ENCODE measurements around the gene BLACAT1. TPM values are rescaled to one million over a fixed set of nuclear protein-coding genes. Genes with fewer than 3 reads are reported as not detected.
"Not testable (repeated sequence)": the region's sequence is repeated elsewhere in the genome, so short reads cannot be mapped to it uniquely, and the experiment has no call there.

BLACAT1 gene
- total RNA-seq, 1 experiment from 2014 or later = 6.7 TPM

DNA sequence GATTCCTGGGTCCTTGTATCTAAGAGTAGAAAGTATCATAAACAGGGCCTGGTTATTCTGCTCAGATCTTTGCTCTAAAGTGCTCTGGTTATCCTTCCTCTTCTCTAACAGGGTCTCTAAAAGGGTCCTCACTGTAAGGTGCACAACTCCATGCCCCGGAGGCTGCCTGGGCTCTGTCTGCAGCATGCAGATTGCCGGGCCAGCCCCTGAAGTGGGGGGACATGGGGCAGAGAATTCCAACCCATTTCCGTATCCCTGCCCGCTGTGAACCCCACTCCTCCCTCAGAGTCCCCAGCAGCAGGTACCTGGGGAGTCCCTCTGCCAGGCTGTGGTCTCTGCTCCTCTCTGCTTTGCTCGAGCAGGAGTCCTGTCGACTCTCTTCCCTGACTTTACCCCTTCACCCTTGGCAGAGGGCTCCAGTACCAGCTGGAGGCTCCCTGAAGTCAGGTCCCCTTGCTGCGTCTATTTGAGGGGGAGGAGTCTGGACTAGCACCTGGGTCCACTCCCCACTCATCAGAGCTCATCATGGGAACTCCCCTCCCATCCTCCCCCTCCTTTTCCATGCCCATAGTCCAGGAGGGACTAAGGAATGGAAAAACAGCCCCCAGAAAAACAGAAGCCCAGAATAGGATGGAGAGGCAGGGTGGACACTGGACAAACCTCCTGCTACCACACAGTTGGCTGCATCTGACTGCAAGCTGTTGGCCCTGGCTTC, 12.1 kb downstream of the BLACAT1 start:
- DNase-seq = peak; percentile 50
- peaks cover 3% of the 10 kb centered on the region; the same call in 1 of the 2 replicates for H3K27me3 ChIP-seq (ENCODE audit: control insufficient read depth, insufficient read depth, low read length)
- no peak overlapping the region for H3K4me3 ChIP-seq (ENCODE audit: insufficient read depth, low read depth, low read length)
- H3K36me3 ChIP-seq (replicated peaks; ENCODE audit: control insufficient read depth, insufficient read depth, low read length) = no peaks in the 10 kb centered on the region

DNA sequence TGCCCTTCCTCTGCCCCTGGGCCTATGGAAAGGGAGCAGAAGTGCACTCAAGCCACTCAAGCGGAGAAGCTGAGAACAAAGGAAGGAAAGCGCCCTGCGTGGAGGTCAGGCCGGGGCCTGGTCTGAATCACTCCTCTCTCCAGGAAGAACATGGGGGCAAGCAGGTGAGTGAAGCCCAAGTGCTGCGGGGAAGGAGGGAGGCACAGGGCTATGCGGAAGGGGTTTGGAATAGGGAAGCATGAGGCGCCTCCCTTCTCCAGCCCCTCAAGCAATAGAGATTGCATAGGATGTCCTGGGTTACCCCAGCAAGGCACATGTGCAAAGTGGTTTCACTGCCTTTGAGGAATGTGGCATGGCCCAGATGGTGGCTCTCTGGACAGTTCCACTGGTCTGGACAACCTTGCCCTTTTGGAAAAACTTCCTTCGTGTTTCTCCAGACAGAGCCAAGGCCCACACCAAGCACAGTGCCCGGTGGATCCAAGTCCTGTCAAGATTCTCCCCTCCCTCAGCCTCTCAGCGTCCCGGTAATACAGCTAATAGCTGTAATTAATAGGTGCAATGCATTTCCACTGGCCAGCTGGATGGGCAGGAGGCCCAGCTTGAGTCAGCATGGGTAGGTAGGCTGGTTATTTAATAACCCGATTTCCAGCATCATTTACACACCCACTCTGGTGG, 13.7 kb downstream of the BLACAT1 start:
- DNase-seq = peak; percentile 42
- no peak overlapping the region for H3K4me3 ChIP-seq (ENCODE audit: insufficient read depth, low read depth, low read length)

DNA sequence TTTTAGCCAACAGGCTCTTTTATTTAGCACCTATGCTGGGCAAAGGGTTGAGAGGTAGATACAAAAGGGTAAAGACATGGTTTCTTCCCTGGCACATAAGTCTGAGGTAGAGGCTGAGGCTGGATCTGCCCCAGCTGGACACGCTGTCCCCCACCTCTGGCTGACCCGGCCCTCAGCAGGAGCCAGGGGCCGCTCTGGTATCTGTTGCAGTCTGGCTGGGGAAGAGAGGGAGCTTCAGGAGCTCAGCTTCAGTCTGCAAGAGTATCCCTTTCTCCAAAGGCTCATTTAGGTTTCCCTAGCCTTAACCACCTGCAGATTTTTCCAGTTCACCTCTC, 14.2 kb downstream of the BLACAT1 start:
- peak; percentile 57 for DNase-seq
- Histone ChIP-seq H3K4me3 (ENCODE audit: insufficient read depth, low read depth, low read length) (no peak overlapping the region), H3K27me3 (ENCODE audit: control insufficient read depth, insufficient read depth, low read length) (no peaks in the 10 kb centered on the region), H3K36me3 (replicated peaks; ENCODE audit: control insufficient read depth, insufficient read depth, low read length) (no peaks in the 10 kb centered on the region)

More for the DNA sequence above, 13.7 kb downstream of the BLACAT1 start:
- H3K36me3 ChIP-seq (replicated peaks; ENCODE audit: control insufficient read depth, insufficient read depth, low read length) = no peaks in the 10 kb centered on the region
- H3K27me3 ChIP-seq (ENCODE audit: control insufficient read depth, insufficient read depth, low read length) = no peaks in the 10 kb centered on the region

DNA sequence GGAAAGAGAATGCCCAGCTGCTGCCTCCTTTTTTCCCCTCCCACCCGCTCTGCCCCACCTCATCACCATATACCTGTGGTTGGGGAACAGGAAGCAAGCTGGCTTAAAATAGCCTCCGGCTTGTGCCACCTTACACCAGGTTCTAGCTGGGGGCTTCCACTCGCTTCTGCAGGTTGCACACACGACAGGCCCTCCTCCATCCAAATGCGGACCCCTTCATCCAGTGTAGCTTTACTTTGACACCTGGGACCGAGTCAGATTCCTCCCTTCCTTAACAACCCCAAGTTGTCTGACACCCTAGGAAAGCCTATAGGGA, 14.6 kb downstream of the BLACAT1 start:
- H3K36me3 ChIP-seq (replicated peaks; ENCODE audit: control insufficient read depth, insufficient read depth, low read length) = no peaks in the 10 kb centered on the region
- no peak for DNase-seq
- H3K4me3 ChIP-seq (ENCODE audit: insufficient read depth, low read depth, low read length) = no peak overlapping the region
- no peaks in the 10 kb centered on the region for H3K27me3 ChIP-seq (ENCODE audit: control insufficient read depth, insufficient read depth, low read length)

DNA sequence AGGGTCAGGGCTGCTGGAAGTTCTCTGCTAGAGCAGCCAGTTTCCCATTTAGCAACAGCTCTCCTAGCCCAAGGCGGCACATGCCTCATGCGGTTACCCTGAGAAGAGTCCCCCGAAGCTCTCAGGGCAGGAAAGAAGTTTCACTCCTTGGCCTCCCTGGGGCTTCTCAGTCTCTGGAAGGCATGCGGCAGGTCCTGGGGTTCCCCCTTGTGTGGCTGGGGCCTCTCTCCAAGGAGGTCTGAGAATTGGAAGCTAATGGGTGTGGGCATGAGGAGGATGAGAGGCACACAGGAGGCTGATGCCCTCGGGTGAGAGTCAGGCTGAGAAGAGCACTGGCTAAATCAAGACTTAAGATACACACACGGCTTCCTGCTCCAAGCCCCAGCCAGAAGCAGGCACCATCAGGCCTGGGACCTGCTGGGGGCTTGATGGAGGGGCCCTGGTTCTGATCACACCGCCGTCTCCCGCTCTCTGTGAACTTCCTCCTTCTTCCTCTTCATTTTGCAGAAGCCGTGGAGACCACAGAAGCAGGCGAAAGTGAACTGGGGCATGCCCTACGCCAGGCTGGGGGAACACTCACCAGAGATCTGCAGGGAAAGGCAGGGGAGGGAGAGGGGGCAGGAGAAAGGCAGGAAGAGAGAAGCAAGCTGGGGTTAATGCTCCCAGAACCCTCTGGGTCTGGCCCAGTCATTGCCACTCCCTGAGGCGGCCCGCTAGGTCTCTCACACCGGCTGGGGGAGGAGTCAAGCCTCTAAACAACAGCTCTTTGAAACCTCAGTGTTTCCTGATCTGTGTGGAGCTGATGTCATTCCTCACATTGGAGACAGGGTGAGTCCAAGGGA, 15.1 kb downstream of the BLACAT1 start:
- H3K36me3 ChIP-seq (replicated peaks; ENCODE audit: control insufficient read depth, insufficient read depth, low read length) = no peaks in the 10 kb centered on the region
- H3K4me3 ChIP-seq (ENCODE audit: insufficient read depth, low read depth, low read length) = no peak overlapping the region
- peak; percentile 82 for DNase-seq
- H3K27me3 ChIP-seq (ENCODE audit: control insufficient read depth, insufficient read depth, low read length) = no peaks in the 10 kb centered on the region

DNA sequence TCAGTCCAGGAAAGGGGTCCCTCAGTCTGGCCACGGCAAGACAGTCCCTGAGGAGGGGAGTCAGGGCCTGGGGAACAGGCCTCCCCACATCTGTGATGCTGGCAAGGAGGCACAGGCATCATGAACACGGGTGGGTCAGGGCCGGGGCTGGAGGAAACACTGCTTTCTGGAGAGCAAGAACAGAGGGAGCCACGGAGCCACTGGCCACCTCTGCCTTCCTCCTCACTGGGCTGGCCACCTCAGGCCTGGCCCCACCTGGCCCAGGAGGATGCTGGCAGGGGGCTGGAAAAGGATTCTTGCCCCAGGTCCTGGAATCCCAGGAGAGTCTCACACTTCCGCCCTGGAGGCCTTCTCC, 15.7 kb downstream of the BLACAT1 start:
- H3K36me3 ChIP-seq (replicated peaks; ENCODE audit: control insufficient read depth, insufficient read depth, low read length) = no peaks in the 10 kb centered on the region
- DNase-seq = peak; percentile 43
- H3K4me3 ChIP-seq (ENCODE audit: insufficient read depth, low read depth, low read length) = no peak overlapping the region
- no peaks in the 10 kb centered on the region for H3K27me3 ChIP-seq (ENCODE audit: control insufficient read depth, insufficient read depth, low read length)

DNA sequence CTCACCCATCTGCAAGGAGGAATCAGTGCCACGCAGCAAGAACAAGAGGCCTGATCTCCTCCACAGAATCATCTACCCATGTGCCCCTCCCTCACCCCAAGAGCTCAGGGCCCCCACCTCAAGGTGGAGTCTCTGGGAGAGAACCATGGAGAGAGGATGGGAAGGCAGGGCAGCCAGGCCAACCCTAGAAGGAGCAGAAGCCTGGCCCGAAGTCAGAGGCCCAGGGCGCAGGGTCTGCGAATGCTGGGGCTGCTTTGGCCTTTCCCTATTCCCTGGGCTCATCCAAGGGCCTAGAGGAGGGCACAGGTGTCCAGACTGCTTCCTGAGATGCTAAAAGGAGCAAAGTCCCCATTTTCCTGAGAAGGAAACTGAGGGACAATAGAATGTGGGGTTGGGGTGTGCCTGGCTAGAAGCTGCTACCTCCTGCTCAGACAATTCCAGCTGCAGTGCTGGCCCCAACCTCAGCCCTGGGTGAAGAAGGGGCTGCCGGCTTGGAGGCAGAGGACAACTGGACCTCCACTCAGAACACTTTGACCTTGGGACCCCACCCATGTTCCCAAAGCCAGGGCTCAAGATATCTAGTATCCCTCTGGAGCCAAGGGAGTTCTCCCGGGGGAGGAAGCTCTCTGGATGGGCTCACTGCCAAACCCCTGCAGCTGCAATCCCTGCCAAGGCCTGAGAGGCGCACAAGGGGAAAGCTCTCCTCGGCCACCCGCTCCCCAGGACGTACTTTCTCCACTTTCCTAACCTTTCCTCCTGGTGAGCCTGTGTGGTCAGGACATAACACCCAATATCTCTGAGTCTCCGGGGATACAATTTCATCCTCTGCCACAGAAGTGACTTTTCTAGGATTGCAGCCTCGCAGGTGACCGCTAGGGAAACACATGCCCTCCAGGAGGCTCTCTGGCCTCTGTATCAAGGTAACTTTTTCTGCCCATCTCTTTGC, 17.4 kb downstream of the BLACAT1 start:
- DNase-seq = peak; percentile 76
- Histone ChIP-seq H3K27me3 (ENCODE audit: control insufficient read depth, insufficient read depth, low read length) (no peaks in the 10 kb centered on the region), H3K4me3 (ENCODE audit: insufficient read depth, low read depth, low read length) (no peak overlapping the region), H3K36me3 (replicated peaks; ENCODE audit: control insufficient read depth, insufficient read depth, low read length) (no peaks in the 10 kb centered on the region)

DNA sequence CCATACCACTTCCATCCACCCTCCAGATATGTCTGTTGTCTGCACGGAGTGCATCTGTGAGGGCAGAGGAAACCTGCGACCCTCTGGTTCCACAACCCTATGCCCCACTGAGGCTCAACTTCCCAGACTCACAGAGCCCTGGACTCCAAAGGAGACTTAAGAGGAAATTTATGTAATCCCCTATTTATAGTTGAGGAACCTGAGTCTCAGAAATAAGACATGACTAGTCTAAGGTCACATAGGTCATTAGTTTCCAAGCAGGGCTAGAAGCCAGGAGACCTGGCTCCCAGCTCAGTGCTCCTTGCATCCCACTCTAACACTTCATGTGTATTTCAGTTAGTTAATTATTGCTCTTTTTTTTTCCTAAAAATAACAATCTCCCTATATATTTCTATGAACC, 18.3 kb downstream of the BLACAT1 start:
- Histone ChIP-seq H3K27me3 (ENCODE audit: control insufficient read depth, insufficient read depth, low read length) (no peaks in the 10 kb centered on the region), H3K36me3 (replicated peaks; ENCODE audit: control insufficient read depth, insufficient read depth, low read length) (no peaks in the 10 kb centered on the region), H3K4me3 (ENCODE audit: insufficient read depth, low read depth, low read length) (no peak overlapping the region)
- DNase-seq = no peak

DNA sequence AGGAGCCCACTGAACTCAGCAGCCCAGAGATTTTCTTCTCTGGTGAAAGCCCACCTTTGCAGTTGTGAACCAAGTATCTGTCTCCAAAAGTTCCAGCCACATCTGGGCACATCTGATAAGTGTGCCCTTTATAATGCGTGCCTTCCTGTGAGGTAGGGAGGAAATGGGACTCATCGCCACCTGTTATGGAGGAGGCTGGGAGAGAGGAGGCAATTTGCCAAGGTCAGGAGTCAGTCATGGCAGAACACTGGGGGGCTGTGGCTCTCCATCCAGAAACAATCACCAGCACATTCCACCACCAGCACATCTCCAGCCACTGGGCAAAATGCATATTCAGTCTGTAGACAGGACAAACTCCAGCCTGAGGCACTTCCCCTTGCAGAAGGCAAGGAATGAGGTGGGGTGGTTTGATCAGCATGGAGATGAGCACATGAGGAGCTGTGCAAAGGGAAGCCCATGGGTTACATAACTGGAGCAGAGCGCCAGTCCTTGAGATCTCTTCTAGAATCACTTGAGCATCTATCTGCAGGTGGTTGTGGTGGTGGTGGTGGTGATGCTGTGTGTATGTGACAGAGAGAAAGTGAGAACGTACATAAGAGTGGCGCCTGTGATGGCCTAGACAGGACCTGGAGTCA, 19.0 kb downstream of the BLACAT1 start:
- no peak for DNase-seq

DNA sequence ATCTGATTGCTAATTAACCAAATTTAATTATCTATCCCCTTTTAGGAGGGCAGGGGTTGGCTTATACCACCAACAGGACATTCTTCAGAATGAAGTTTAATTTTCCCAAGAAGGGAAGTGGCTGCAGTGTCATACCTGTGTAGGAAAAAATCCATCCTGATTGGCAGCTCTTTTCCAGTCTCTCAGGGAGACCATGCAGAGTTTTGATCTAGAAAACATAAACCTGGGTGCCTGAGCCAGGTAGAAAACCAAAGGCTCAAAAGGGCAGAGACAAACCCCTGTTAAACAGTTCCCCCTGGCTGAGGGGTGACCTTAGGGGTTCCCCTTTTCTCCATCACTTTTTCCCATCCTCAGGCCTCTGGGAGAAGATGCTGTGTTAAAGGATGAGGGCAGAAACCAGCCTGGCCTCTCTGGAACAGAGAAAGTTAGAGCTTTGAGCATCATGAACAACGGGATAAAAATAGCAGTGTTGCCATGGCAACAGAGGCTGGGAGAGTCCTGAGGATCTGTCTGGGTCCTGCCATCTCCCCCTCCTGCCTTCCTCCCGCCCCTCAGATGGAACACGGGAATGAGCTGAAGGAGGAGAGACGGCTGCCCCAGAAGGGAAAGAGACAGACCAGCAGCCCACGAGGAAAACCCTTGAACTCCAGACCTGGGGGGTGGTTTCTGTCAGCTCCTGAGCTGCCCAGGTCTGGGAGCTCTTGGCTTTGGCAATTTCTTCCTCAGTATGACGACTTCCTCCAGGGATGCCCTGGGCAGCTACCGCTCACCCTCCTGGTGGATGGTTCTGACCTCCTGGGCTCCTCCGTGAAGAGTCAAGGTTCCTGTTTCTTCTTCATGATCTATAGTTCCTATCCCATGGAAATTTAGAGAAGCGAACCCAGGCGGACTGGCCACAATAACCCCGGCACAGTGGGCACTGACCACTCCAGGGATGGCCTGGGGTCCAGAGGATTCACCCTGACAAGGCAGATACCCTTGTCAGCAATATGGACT, 20.0 kb downstream of the BLACAT1 start:
- no peak overlapping the region for H3K4me3 ChIP-seq (ENCODE audit: insufficient read depth, low read depth, low read length)
- DNase-seq = peak; percentile 63
- no peaks in the 10 kb centered on the region for H3K36me3 ChIP-seq (replicated peaks; ENCODE audit: control insufficient read depth, insufficient read depth, low read length)
- no peaks in the 10 kb centered on the region for H3K27me3 ChIP-seq (ENCODE audit: control insufficient read depth, insufficient read depth, low read length)

More for the DNA sequence above, 19.0 kb downstream of the BLACAT1 start:
- Histone ChIP-seq H3K4me3 (ENCODE audit: insufficient read depth, low read depth, low read length) (no peak overlapping the region), H3K36me3 (replicated peaks; ENCODE audit: control insufficient read depth, insufficient read depth, low read length) (no peaks in the 10 kb centered on the region), H3K27me3 (ENCODE audit: control insufficient read depth, insufficient read depth, low read length) (no peaks in the 10 kb centered on the region)

DNA sequence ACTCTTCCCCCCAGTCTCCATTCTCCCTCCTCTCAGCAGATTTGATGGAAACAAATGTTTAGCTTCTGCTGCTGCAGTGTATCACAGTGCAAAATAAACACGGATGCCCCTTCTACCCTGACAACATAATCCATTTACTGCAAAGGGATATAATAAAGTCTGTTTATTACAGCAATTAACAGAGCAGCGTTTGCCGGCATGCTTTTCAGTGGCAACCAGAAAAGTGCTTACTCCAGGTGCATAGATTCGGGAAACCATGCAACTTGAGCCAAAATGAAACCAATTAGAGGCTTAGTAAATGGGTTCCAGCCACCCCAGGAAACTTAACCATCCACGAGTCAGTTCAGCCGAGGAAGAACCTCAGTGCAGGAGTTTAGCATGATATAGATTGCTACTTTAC, 21.1 kb downstream of the BLACAT1 start:
- DNase-seq = no peak
- H3K4me3 ChIP-seq (ENCODE audit: insufficient read depth, low read depth, low read length) = no peak overlapping the region
- H3K36me3 ChIP-seq (replicated peaks; ENCODE audit: control insufficient read depth, insufficient read depth, low read length) = no peaks in the 10 kb centered on the region
- H3K27me3 ChIP-seq (ENCODE audit: control insufficient read depth, insufficient read depth, low read length) = peaks cover 8% of the 10 kb centered on the region

DNA sequence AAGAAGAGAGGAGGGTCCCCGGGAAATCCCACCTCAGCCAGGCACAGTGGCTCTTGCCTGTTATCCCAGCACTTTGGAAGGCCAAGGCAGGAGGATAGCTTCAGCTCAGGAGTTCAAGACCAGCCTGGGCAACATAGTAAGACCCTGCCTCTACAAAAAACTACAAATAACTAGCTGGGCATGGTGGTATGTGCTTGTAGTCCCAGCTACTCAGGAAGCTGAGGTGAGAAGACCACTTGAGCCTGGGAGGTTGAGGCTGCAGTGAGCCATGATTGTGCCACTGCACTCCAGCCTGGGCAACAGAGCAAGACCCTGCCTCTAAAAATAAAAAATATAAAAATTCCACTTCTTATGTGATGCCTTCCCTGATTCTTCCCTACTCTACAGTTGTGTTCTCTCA, 23.2 kb downstream of the BLACAT1 start:
- H3K36me3 ChIP-seq (replicated peaks; ENCODE audit: control insufficient read depth, insufficient read depth, low read length); DNase-seq; H3K4me3 ChIP-seq (ENCODE audit: insufficient read depth, low read depth, low read length): not testable (repeated sequence)
- peaks cover 18% of the 10 kb centered on the region for H3K27me3 ChIP-seq (ENCODE audit: control insufficient read depth, insufficient read depth, low read length)

DNA sequence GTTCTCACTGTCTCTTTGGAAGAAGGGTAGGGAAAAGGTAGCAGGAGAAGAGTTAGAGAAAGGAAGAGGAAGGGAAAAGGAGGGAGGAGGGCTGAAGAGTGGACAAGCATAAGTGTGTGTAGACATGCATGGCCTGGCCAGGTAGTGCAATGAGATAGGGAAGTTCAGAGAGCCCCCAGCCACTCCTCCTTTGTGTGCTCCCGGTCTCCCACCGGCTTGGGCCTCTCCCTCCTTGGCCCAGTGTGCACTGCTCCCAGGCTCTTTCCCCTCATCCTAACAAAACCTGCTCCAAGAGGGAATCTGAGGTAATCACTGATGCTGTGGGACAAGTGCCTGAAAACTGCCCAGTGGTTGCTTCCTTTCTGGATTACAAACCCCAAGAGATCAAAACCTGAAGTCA, 23.7 kb downstream of the BLACAT1 start:
- H3K27me3 ChIP-seq (ENCODE audit: control insufficient read depth, insufficient read depth, low read length) = peaks cover 19% of the 10 kb centered on the region
- H3K36me3 ChIP-seq (replicated peaks; ENCODE audit: control insufficient read depth, insufficient read depth, low read length) = no peaks in the 10 kb centered on the region
- H3K4me3 ChIP-seq (ENCODE audit: insufficient read depth, low read depth, low read length) = no peak overlapping the region
- DNase-seq = no peak
